AG09319 (cell line): ENCODE data around the gene STAC2.
"Not testable (repeated sequence)": the region's sequence is repeated elsewhere in the genome, so short reads cannot be mapped to it uniquely, and the experiment has no call there.

Experiments used
- DNase-seq: peaks from one replicate; pipeline ENCODE4 v3.0.0-alpha.2; 2010; ENCODE audit warnings: low read depth; ENCODE audit errors: extremely low read depth
- CTCF ChIP-seq: IDR thresholded peaks from 2 replicates; pipeline ENCODE4 v1.5.1; 2011; ENCODE audit warnings: low read depth, mild to moderate bottlenecking, inconsistent platforms, low read length, moderate library complexity

STAC2 gene

GRCh38 chr17:39225308-39225958, at the start of gene STAC2:
TSS of gene STAC2 (minus strand) at chr17:39225945. CDS start at chr17:39225502, 443 bp downstream.
- no peak for DNase-seq
- TF ChIP-seq CTCF, result no peak

GRCh38 chr17:39271546-39271945, 45.8 kb upstream of the STAC2 start:
- DNase-seq, result peak; percentile 31
- no peak for TF ChIP-seq CTCF

- peak; percentile 82 for DNase-seq
- peak; percentile 77 for TF ChIP-seq CTCF
These were observed 45.2 kb upstream of the STAC2 start for GRCh38 chr17:39270923-39271322.

GRCh38 chr17:39264119-39264518, 38.4 kb upstream of the STAC2 start:
- TF ChIP-seq CTCF, result no peak
- DNase-seq, result no peak

GRCh38 chr17:39261286-39261685, 35.5 kb upstream of the STAC2 start:
- DNase-seq, result no peak
- TF ChIP-seq CTCF, result peak; percentile 4; the same call in 1 of the 2 replicates

- no peak for TF ChIP-seq CTCF
- no peak for DNase-seq
These were observed 27.2 kb upstream of the STAC2 start for GRCh38 chr17:39252788-39253460.

GRCh38 chr17:39251997-39252396, 26.3 kb upstream of the STAC2 start:
- DNase-seq, result no peak
- no peak for TF ChIP-seq CTCF

- DNase-seq, result not testable (repeated sequence)
These were observed 24.3 kb upstream of the STAC2 start for GRCh38 chr17:39250076-39250475.
